HG03139 (cell line): ENCODE data around the gene ADAM17.
"Not testable (repeated sequence)": the region's sequence is repeated elsewhere in the genome, so short reads cannot be mapped to it uniquely, and the experiment has no call there.

ENCODE experiments used
- ATAC-seq: cut with Tn5 transposase; IDR thresholded peaks from one replicate; pipeline ENCODE4 v1.9.1; 2021; ENCODE audit not compliant: unreplicated experiment

ADAM17 gene

DNA sequence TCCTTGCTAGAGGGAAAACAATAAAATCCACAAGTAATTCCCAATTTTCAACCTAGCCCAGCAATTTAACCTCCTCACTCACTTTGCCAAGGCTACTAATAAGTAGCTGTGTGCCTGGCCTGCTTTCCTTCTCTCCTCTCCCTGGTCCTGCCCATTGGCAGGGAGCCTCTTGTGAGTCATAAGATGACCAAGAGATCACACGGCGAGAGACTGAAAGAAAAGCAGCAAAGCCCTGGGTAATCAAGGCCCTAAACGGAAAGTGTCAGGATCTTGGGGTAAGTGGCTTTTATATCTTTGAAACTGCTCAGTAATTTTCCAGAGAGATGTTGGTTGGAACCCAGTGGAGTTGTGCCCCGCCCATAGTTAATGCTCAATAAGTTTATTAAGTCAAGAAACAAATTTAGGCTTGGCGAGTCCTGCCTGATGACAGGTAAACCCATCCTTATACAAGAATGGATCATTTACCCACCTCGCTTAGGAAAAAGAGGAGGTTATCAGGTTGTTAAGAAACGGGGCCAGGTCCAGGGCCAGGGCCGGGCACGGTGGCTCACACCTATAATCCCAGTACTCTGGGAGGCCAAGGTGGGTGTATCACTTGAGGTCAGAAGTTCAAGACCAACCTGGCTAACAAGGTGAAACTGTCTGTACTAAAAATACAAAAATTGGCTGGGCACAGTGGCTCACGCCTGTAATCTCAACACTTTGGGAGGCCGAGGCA, 10.0 kb upstream of the ADAM17 start:
- no peak for ATAC-seq

DNA sequence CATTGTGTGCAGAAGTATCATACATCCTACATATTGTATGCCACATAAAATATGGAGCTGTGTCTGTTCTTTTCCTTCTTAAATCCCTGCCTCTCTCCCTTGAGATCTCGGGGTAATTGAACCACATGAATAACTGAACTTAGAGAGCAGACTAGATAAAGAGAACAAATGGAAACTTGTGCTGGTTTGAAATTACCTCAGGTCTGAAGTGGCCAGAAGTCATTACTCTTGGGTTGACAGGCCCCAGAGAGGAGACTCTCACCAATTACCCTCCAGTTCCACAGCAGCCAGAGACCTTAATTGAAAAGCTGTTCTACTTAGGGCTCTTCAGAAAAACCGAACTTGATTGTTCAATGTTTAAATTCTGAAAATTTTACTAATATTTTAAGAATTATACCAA, 5.0 kb upstream of the ADAM17 start:
- no peak for ATAC-seq

GRCh38 chr2:9558948-9559381, 3.3 kb upstream of the ADAM17 start:
- ATAC-seq = no peak

DNA sequence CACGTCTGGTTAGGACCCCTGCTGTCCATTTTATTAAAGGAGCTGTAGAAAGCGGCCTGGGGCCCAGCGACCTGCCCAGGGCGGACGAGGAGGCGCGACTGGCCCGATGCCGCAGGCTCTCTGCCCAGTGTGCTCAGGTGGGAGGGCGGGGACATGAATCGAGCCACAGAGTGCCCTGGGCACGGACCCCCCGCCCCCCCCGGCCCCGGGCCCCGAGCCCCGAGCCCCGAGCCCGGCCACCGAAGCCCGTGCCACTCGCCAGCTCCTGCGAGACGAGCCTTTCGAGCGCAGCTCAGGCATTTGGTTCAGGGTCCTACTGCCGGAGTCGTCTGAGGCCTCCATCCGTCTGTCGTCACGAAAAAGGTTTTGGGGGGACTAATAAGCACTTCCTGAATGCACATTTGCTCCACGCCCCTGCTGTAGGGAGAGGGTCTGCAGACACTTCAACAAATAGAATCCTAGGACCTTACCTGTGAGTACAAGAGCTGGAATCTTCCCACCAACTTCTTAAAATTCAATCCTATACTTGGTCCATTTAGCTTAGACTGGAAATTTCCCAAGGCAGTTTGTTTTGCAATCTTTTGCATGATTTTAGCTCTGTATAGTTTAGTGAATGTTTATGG, 602 bp upstream of the ADAM17 start:
- peak; percentile 23 for ATAC-seq

- no peak for ATAC-seq
Measured at GRCh38 chr2:9554921-9555296, 721 bp downstream of the ADAM17 start.

GRCh38 chr2:9552219-9553178, 3.1 kb downstream of the ADAM17 start:
- ATAC-seq = no peak

GRCh38 chr2:9550859-9551391, 4.7 kb downstream of the ADAM17 start:
- not testable (repeated sequence) for ATAC-seq

- ATAC-seq = no peak
Measured at GRCh38 chr2:9549420-9549819, 6.2 kb downstream of the ADAM17 start.

DNA sequence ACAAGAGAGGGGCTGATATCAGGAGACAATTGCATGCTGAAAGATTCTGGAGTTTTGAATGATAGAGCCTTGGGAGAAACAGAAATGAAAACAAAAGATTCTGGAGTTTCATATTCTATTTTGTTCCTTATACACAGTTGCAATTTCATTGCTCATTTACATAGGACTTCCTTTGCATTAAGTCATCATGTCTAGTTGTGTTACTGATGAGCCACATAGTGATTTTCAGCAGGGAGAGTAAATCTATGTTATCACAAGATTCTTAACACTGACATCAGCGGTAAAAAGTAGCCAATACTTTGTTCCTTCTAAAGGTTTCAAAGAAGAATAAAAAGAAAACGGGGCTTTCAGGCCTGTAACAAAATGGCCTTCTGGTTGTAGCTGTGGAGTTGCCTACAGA, 7.1 kb downstream of the ADAM17 start:
- ATAC-seq = peak; percentile 41

DNA sequence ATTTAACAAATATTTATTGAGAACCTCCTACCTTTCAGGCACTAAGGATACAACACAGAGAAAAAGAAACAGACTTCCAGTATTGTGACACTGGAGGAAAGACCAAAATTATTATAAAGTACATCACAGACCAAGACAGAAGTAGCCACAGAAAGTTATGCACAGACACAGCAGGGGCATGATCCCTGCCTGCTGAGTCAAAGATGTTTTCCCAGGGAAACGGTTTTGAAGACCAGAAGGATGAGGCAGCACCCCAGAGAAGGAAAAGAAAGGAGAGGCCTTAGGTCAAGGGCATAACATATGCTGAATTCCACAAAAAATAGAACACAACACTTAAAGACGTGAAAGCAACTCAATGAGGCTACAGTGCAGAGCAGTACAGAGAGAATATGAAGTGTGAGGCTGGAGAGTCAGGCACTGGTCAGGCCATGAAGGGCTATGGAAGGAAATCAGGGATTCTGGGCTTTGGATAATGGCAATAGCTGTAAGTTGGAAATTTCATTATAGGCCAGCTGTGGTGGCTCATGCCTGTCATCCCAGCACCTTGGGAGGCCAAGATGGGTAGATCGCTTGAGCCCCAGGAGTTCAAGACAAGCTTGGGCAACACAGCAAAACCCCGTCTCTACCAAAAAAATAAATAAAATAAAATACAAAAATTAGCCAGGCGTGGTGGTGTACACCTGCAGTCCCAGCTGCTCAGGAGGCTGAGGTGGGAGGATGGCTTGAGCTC, 8.2 kb downstream of the ADAM17 start:
- no peak for ATAC-seq

- no peak for ATAC-seq
Measured at GRCh38 chr2:9545502-9545901, 10.1 kb downstream of the ADAM17 start.

DNA sequence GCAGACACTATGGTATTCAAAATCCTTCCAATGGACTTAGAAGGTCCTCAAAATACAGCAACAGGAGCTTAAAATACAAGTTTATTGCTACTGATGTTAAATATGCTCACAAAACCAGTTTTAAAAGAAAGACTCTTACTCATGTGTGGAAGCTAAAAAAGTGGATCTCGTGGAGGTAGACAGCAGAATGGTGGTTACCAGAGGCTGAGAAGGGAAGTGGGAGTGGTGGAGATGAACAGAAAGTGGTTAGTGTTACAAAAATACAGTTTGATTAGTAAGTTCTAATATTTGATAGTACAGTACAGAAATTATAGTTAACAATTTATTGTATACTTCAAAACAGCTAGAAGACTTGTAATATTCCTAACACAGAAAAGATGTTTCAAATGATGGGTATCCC, 12.1 kb downstream of the ADAM17 start:
- ATAC-seq = no peak

GRCh38 chr2:9539531-9539930, 16.1 kb downstream of the ADAM17 start:
- no peak for ATAC-seq

GRCh38 chr2:9538000-9538507, 17.6 kb downstream of the ADAM17 start:
- no peak for ATAC-seq

- ATAC-seq = no peak
Measured at GRCh38 chr2:9536504-9536903, 19.1 kb downstream of the ADAM17 start.

- no peak for ATAC-seq
Measured at GRCh38 chr2:9535177-9535576, 20.5 kb downstream of the ADAM17 start.

- no peak for ATAC-seq
Measured at GRCh38 chr2:9533663-9534062, 22.0 kb downstream of the ADAM17 start.

DNA sequence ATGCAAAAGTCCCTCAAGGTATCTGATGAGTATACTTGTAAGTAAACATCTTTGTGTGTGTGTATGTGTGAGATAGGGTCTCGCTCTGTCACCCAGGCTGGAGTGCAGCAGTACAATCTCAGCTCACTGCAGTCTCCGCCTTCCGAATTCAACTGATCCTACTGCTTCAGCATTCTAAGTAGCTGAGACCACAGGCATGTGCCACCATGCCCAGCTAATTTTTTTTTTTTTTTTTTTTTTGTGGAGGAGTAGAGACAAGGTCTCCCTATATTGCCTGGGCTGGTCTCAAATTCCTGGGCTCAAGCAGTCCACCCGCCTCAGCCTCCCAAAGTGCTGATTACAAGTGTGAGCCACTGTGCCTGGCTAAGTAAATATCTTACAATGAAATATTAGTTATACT, 23.2 kb downstream of the ADAM17 start:
- ATAC-seq = no peak

DNA sequence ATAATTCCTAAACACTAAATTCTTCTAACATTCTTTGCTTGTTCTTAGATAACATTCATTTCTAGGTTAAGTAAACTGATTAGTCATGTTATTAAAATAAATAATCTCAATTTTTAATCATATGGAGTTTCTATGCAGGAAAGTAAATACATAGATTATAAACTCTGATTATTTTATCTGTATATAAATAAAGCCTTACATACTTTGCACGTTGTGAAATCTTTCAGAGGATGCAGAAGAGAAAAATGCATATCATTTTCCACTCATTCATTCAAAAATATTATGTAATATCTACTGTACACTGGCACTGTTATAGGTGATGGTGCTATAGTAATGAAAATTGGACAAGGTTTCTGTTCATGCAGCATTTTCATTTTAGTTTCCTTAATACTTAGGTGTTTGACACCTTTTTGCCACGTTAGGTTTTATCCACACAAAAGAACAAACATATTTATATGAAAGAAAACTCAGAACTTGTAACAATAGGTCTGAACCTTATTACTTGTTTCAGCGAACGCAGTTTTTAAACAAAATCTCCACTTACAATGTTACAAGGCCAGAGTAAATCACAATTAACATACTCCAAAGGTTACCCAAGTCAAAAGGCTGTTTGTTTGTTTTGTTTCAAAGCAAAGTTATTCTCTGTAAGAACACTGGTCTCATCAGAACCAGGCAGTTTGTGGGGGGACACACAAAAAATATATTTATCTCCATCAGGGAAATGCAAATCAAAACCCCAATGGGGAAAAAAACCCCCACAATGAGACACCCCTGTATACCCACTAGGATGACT, 27.4 kb downstream of the ADAM17 start:
- ATAC-seq = no peak

DNA sequence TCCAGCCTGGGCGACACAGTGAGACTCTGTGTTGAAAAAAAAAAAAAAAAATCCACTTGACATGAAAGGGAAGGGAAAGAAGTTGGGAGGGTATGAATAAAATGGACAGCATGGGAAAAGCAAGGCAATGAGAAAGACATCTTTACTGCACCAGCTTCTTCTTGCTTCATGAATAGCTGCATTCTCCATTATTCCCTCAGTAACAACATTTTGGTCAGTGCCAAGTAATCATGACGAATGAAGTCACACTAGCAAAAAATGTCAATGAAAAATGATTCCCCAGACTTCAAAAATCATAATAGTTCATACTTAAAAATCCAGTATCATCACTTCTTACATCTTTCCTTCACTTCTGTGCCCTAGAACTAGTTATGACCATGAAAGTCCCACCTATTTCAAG, 30.4 kb downstream of the ADAM17 start:
- ATAC-seq = no peak
